Stimulated activated CD4-positive, alpha-beta T cell treated with anti-CD3 and anti-CD28 coated beads, Interleukin-12 subunit alpha, Interleukin-12 subunit beta, amount 100 ng/mL, for 48 hours (primary cell): Measurements from ENCODE around the gene RPTOR.

Source experiments
- DNase-seq, 3 donors: peaks; one replicate each; pipeline ENCODE4 v3.0.0-alpha.2; 2020; ENCODE audit warnings: low read depth in 2 of 3, low spot score in 1 of 3

The RPTOR gene

GRCh38 chr17:80664217-80664790 is 119.7 kb downstream of the RPTOR start:
- DNase-seq = no peak

GRCh38 chr17:80665792-80666191 is 121.2 kb downstream of the RPTOR start:
- DNase-seq = no peak

GRCh38 chr17:80666867-80667266 is 122.2 kb downstream of the RPTOR start:
- DNase-seq = no peak

- DNase-seq = no peak
Observed at GRCh38 chr17:80667462-80668277, 123.0 kb downstream of the RPTOR start.

GRCh38 chr17:80668375-80669148 is 123.9 kb downstream of the RPTOR start:
- DNase-seq = no peak

- no peak for DNase-seq
Observed at GRCh38 chr17:80671039-80671824, 126.6 kb downstream of the RPTOR start.

GRCh38 chr17:80671825-80672110 is 127.1 kb downstream of the RPTOR start:
- no peak for DNase-seq

GRCh38 chr17:80673152-80673920 is 128.7 kb downstream of the RPTOR start:
- DNase-seq = no peak

- no peak for DNase-seq
Observed at GRCh38 chr17:80675438-80676095, 130.9 kb downstream of the RPTOR start.

GRCh38 chr17:80676096-80676466 is 131.4 kb downstream of the RPTOR start:
- DNase-seq = no peak

GRCh38 chr17:80676564-80676963 is 131.9 kb downstream of the RPTOR start:
- no peak for DNase-seq

- DNase-seq = no peak
Observed at GRCh38 chr17:80677214-80677756, 132.6 kb downstream of the RPTOR start.

GRCh38 chr17:80679816-80680215 is 135.2 kb downstream of the RPTOR start:
- no peak for DNase-seq

GRCh38 chr17:80681215-80681614 is 136.6 kb downstream of the RPTOR start:
- DNase-seq = no peak

GRCh38 chr17:80682372-80682771 is 137.7 kb downstream of the RPTOR start:
- no peak for DNase-seq

- no peak for DNase-seq
Observed at GRCh38 chr17:80683625-80684104, 139.0 kb downstream of the RPTOR start.

GRCh38 chr17:80687839-80688238 is 143.2 kb downstream of the RPTOR start:
- DNase-seq = no peak

GRCh38 chr17:80689129-80689619 is 144.5 kb downstream of the RPTOR start:
- no peak for DNase-seq

GRCh38 chr17:80691784-80692183 is 147.1 kb downstream of the RPTOR start:
- DNase-seq = no peak
